Activated CD8-positive, alpha-beta memory T cell treated with anti-CD3 and anti-CD28 coated beads for 24 hours (primary cell): ENCODE measurements around the gene SPECC1L.

Experiments
- DNase-seq: peaks from one replicate; pipeline ENCODE4 v3.0.0-alpha.2; 2020

SPECC1L gene

GRCh38 chr22:24417200-24417599 lies 146.6 kb downstream of the SPECC1L start:
- no peak for DNase-seq

- DNase-seq = no peak
Observed at GRCh38 chr22:24417901-24418641, 147.4 kb downstream of the SPECC1L start.

GRCh38 chr22:24418786-24419474 lies 148.3 kb downstream of the SPECC1L start:
- DNase-seq = no peak

- DNase-seq = no peak
Observed at GRCh38 chr22:24419475-24419850, 148.8 kb downstream of the SPECC1L start.

- no peak for DNase-seq
Observed at GRCh38 chr22:24420072-24420976, 149.7 kb downstream of the SPECC1L start.

GRCh38 chr22:24420977-24421343 lies 150.3 kb downstream of the SPECC1L start:
- no peak for DNase-seq

GRCh38 chr22:24421428-24421931 lies 150.8 kb downstream of the SPECC1L start:
- no peak for DNase-seq

GRCh38 chr22:24422102-24422665 lies 151.6 kb downstream of the SPECC1L start:
- no peak for DNase-seq

GRCh38 chr22:24423519-24424000 lies 152.9 kb downstream of the SPECC1L start:
- DNase-seq = peak; percentile 92

- peak; percentile 85 for DNase-seq
Observed at GRCh38 chr22:24424001-24424900, 153.6 kb downstream of the SPECC1L start.

- DNase-seq = no peak
Observed at GRCh38 chr22:24424901-24425775, 154.5 kb downstream of the SPECC1L start.

- DNase-seq = no peak
Observed at GRCh38 chr22:24426436-24426835, 155.8 kb downstream of the SPECC1L start.

- DNase-seq = no peak
Observed at GRCh38 chr22:24426851-24427499, 156.3 kb downstream of the SPECC1L start.

GRCh38 chr22:24427500-24428164 lies 157.0 kb downstream of the SPECC1L start, which contains the start of gene ADORA2A:
ADORA2A (plus strand) TSS chr22:24427599; CDS start chr22:24433405, 5,806 bp downstream.
- peak; percentile 89 for DNase-seq

- no peak for DNase-seq
Observed at GRCh38 chr22:24428751-24429410, 158.2 kb downstream of the SPECC1L start.

GRCh38 chr22:24429411-24430365 lies 159.1 kb downstream of the SPECC1L start:
- no peak for DNase-seq
